ENCODE results near the gene IFIH1. TPM values are rescaled to one million over a fixed set of nuclear protein-coding genes. Genes with fewer than 3 reads are reported as not detected.

IFIH1 gene
- total RNA-seq, 1 experiment from 2014 or later = 5.1 TPM

DNA sequence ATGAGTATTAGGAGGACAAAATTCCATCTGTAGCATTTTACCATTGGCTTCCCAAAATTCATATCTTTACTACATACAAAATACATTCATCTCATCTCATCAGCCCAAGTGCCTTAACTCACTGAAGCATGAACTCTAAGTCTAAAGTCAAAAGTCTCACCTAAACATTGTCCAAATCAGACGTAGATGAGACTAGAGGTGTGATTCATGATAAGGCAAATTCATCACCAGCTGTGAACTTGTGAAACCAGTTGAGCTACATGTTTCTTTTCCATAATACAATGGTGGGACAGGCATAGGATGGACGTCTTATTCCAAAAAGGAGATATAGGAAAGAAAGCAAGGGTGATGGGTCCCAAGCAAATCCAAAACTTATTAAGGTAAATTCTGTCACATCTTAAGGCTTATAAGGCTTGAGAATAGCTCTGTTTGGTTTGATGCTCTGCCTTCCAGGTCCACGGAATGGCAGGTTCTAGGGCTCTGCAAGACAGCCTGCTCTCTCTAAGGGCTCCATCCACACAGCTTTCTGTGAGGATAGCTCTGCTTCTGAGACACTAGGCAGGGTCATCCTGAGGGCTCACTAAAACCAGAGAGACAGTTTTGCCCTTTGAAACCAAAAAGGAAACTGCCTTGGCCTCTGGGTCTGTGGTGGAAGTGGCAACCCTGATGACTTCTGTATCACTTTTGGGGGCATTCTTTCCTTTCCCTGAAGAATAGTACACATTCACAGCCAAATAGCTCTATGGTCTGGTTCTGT, 9.6 kb downstream of the IFIH1 start:
- BruUV-seq (replicated peaks) = no TSS peak
- ChIA-PET CTCF (interaction anchor here (0.6 kb wide), 1 partner anchor 1670 kb away, joined by 3 read pairs; no protein-coding TSS in a partner anchor), POLR2A (ENCODE audit: low non-redundant PET) (no interaction called here)
- Histone ChIP-seq H3K4me3 (ENCODE audit: low read depth, low read length, poor library complexity, severe bottlenecking) (no peak overlapping the region), H3K27ac (ENCODE audit: low read depth, low read length, poor library complexity, severe bottlenecking) (no peak overlapping the region), H3K9me3 (ENCODE audit: low read depth, low read length, poor library complexity, severe bottlenecking) (no peaks in the 10 kb centered on the region), H3K36me3 (ENCODE audit: insufficient read depth, low read length, poor library complexity, severe bottlenecking) (no peaks in the 10 kb centered on the region), H3K27me3 (replicated peaks; ENCODE audit: insufficient read depth, low read depth, low read length, poor library complexity) (no peaks in the 10 kb centered on the region), H3K4me1 (ENCODE audit: insufficient read depth, low read length, poor library complexity, severe bottlenecking) (no peaks in the 10 kb centered on the region)
- intact Hi-C loops (cut with micrococcal nuclease; ENCODE audit: unreplicated experiment) = loop anchor here (10.0 kb wide), 1 partner anchor 304 kb away; no protein-coding TSS in a partner anchor
- no peak for DNase-seq (ENCODE audit: low spot score)
- no peak for TF ChIP-seq EZH2 (IDR thresholded peaks at IDR 0.05; ENCODE audit: borderline replicate concordance, low read depth, low read length, poor library complexity, severe bottlenecking)
- TF ChIP-seq, protein P1, sequence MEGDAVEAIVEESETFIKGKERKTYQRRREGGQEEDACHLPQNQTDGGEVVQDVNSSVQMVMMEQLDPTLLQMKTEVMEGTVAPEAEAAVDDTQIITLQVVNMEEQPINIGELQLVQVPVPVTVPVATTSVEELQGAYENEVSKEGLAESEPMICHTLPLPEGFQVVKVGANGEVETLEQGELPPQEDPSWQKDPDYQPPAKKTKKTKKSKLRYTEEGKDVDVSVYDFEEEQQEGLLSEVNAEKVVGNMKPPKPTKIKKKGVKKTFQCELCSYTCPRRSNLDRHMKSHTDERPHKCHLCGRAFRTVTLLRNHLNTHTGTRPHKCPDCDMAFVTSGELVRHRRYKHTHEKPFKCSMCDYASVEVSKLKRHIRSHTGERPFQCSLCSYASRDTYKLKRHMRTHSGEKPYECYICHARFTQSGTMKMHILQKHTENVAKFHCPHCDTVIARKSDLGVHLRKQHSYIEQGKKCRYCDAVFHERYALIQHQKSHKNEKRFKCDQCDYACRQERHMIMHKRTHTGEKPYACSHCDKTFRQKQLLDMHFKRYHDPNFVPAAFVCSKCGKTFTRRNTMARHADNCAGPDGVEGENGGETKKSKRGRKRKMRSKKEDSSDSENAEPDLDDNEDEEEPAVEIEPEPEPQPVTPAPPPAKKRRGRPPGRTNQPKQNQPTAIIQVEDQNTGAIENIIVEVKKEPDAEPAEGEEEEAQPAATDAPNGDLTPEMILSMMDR (conservative IDR thresholded peaks at IDR 0.05; ENCODE audit: low read depth, low read length) = no peak

DNA sequence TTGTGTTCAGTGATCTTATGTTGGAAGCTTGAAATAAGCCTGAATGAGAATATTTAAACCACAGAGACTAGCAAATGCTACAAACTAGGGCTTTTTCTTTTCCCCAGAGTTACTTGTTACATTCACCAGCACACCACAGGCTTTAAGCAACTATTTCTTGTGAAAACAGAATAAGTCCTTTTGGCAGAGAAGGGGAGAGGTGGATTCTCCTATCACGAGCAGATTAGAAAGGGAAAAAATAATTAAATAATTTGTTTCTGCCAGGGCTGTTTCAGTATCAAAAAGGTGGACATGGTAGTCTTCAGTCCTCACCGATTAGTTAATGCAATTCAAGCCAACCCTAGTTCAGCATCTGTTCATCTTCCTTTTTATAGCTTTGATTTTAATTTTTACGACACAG, 12.6 kb downstream of the IFIH1 start:
- Histone ChIP-seq H3K9me3 (ENCODE audit: low read depth, low read length, poor library complexity, severe bottlenecking) (no peaks in the 10 kb centered on the region), H3K36me3 (ENCODE audit: insufficient read depth, low read length, poor library complexity, severe bottlenecking) (no peaks in the 10 kb centered on the region), H3K4me1 (ENCODE audit: insufficient read depth, low read length, poor library complexity, severe bottlenecking) (no peaks in the 10 kb centered on the region), H3K27ac (ENCODE audit: low read depth, low read length, poor library complexity, severe bottlenecking) (no peak overlapping the region), H3K27me3 (replicated peaks; ENCODE audit: insufficient read depth, low read depth, low read length, poor library complexity) (no peaks in the 10 kb centered on the region), H3K4me3 (ENCODE audit: low read depth, low read length, poor library complexity, severe bottlenecking) (no peak overlapping the region)
- intact Hi-C loops (cut with micrococcal nuclease; ENCODE audit: unreplicated experiment) = loop anchor here (10.0 kb wide), 1 partner anchor 301 kb away; no protein-coding TSS in a partner anchor
- POLR2A ChIA-PET (ENCODE audit: low non-redundant PET) = no interaction called here
- CTCF ChIA-PET = no interaction called here
- BruUV-seq (replicated peaks) = no TSS peak
- TF ChIP-seq, protein P1 (conservative IDR thresholded peaks at IDR 0.05; ENCODE audit: low read depth, low read length) = no peak
- no peak for TF ChIP-seq EZH2 (IDR thresholded peaks at IDR 0.05; ENCODE audit: borderline replicate concordance, low read depth, low read length, poor library complexity, severe bottlenecking)
- no peak for DNase-seq (ENCODE audit: low spot score)

DNA sequence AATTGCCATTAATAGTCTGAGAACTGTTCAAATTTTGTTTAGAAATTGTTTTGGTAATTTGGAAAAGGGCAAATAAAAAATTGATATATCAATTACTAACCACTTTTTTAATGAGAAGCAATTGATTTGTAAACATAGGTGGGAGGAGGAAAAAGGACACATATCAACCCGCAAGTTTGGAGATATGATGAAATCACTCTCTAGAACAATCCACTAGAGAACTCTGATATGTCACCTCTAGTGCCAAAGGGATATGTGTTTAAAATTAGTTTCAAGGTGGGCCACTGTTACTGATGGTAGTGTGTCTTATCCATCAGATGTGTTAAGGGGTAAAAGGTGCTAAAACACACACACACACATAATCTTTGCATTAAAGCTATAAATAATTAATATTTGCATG, 16.6 kb downstream of the IFIH1 start:
- intact Hi-C loops (cut with micrococcal nuclease; ENCODE audit: unreplicated experiment) = loop anchor here (5.0 to 10.0 kb wide), 2 partner anchors 297 to 715 kb away; no protein-coding TSS in a partner anchor
- no peak overlapping the region for H3K4me3 ChIP-seq (ENCODE audit: low read depth, low read length, poor library complexity, severe bottlenecking)

More for the DNA sequence above, 16.6 kb downstream of the IFIH1 start:
- ChIA-PET CTCF (interaction anchor here (2.0 kb wide), 1 partner anchor 81 kb away, joined by 9 read pairs; no protein-coding TSS in a partner anchor), POLR2A (ENCODE audit: low non-redundant PET) (no interaction called here)
- Histone ChIP-seq H3K27ac (ENCODE audit: low read depth, low read length, poor library complexity, severe bottlenecking) (no peak overlapping the region), H3K4me1 (ENCODE audit: insufficient read depth, low read length, poor library complexity, severe bottlenecking) (no peaks in the 10 kb centered on the region), H3K36me3 (ENCODE audit: insufficient read depth, low read length, poor library complexity, severe bottlenecking) (no peaks in the 10 kb centered on the region), H3K27me3 (replicated peaks; ENCODE audit: insufficient read depth, low read depth, low read length, poor library complexity) (no peaks in the 10 kb centered on the region), H3K9me3 (ENCODE audit: low read depth, low read length, poor library complexity, severe bottlenecking) (no peaks in the 10 kb centered on the region)
- BruUV-seq (replicated peaks) = no TSS peak
- TF ChIP-seq, protein P1 (conservative IDR thresholded peaks at IDR 0.05; ENCODE audit: low read depth, low read length) = no peak
- TF ChIP-seq EZH2 (IDR thresholded peaks at IDR 0.05; ENCODE audit: borderline replicate concordance, low read depth, low read length, poor library complexity, severe bottlenecking) = no peak
- no peak for DNase-seq (ENCODE audit: low spot score)

Measured in A673 (cell line).